Astrocyte (in vitro differentiated cells and primary cell): ENCODE data around the gene TNRC18.

ENCODE experiments used
- EZH2 ChIP-seq: IDR thresholded peaks from 2 replicates; pipeline ENCODE4 v1.6.1; 2012; ENCODE audit warnings: mild to moderate bottlenecking, low read length, inconsistent platforms; ENCODE audit not compliant: insufficient read depth
- TF ChIP-seq, protein P1 (sequence below): IDR thresholded peaks from 2 replicates; pipeline ENCODE4 v1.5.1; 2011; ENCODE audit warnings: low read depth, mild to moderate bottlenecking, inconsistent platforms, low read length, moderate library complexity; ENCODE audit not compliant: insufficient read depth

DNA sequence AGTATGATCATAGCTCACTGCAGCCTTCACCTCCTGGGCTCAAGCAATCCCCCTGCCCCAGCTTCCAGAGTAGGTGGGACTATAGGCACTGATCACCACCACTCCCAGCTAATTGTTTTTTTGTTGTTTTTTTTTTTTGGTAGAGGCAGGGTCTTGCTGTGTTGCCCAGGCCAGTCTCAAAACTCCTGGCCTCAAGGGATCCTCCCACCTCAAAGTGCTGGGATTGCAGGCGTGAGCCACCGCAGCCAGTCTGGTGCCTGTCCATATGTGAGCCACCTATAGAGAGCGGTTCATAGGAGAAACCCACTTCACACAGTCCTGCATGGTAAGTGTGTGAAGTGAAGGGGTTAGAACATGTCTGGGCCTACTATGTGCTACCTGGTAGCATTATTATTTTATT lies 93.3 kb downstream of the TNRC18 start:
- TF ChIP-seq, protein P1, sequence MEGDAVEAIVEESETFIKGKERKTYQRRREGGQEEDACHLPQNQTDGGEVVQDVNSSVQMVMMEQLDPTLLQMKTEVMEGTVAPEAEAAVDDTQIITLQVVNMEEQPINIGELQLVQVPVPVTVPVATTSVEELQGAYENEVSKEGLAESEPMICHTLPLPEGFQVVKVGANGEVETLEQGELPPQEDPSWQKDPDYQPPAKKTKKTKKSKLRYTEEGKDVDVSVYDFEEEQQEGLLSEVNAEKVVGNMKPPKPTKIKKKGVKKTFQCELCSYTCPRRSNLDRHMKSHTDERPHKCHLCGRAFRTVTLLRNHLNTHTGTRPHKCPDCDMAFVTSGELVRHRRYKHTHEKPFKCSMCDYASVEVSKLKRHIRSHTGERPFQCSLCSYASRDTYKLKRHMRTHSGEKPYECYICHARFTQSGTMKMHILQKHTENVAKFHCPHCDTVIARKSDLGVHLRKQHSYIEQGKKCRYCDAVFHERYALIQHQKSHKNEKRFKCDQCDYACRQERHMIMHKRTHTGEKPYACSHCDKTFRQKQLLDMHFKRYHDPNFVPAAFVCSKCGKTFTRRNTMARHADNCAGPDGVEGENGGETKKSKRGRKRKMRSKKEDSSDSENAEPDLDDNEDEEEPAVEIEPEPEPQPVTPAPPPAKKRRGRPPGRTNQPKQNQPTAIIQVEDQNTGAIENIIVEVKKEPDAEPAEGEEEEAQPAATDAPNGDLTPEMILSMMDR, result no peak
- no peak for TF ChIP-seq EZH2
